HG03060 (cell line): ENCODE measurements around the gene ARL8B.
"Not testable (repeated sequence)": the region's sequence is repeated elsewhere in the genome, so short reads cannot be mapped to it uniquely, and the experiment has no call there.

Source experiments
- ATAC-seq: cut with Tn5 transposase; IDR thresholded peaks from one replicate; pipeline ENCODE4 v1.9.1; 2021; ENCODE audit warnings: low read depth, moderate number of reproducible peaks; ENCODE audit not compliant: unreplicated experiment

ARL8B gene

DNA sequence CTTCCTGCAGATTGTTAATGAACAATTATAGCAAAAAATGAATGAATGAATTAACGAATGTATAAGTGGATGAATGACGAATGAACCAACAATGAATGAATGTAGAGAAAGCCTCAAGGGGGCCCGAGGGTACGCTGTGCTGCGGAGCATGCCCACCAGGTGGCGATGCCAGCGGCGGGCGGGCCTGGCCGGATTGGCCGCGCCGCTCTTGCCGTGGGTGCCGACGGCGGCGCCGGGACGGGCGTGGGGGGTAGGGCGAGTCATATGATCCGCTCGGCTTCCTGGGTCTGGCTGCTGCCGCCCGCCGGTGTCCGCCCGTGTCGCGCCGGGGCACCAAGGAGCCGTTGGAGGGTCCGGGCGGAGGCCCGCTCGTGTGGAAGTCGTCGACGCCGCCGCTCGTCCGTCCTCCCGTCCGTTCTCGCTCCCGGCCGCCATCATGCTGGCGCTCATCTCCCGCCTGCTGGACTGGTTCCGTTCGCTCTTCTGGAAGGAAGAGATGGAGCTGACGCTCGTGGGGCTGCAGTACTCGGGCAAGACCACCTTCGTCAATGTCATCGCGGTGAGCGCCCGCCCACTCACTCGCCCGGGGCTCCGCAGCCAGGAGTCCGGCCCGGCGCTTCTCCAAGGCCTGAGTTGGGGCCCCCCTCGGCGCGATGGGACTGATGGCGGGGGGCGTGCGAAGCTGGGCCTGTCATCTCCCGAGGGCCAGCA is at the start of gene ARL8B:
Gene ARL8B (plus strand): TSS at position 263 of the 711 bp plus-strand sequence. CDS start 174 bp downstream, at position 437.
- ATAC-seq = peak; percentile 91

DNA sequence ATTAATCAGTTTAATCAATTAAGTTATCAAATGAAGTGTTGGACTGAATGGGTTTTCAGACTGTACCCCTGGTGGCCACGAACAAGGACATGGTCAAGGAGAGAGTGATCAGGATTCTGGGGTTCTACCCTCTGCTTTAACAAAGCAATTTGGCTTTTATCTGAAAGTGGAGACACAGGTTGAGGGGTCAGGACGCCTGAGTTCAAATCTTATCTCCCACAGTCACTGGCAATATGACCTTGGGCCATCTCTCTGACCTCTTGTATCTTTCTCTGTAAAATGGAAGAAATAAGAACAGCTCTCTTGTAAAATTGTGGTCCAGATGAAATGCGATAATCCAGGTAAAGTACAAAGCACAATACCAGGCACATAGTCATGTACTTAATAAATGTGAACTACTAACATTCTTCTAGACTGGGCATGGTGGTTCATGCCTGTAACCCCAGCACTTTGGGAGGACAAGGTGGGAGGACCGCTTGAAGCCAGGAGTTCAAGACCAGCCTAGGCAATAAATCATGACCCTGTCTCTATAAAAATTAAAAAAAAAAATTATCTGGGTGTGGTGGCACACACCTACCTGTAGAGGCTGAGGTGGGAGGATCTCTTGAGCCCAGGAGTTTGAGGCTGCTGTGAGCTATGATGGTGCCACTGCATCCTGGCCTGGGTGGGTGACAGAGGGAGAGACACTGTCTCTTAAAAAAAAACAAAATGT is 48.6 kb upstream of the ARL8B start:
- ATAC-seq = no peak

DNA sequence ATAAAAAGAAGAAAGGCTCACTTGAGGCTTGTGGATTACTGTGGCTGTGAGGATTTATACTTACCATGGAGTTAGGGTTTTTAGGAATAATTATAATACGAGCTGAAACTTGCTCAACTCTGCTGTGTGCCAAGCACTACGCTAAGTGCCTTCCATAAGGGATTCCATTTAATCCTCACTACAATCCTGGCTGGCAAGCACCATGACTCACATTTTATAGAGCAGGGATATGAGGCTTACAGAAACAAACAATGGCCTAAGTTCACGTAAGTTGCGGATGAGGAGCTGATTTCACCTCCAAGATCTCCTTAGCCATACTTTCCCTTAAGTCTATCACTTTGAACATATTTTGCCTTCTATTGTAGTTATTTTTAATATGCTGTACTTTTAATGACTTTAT is 43.9 kb upstream of the ARL8B start:
- no peak for ATAC-seq

DNA sequence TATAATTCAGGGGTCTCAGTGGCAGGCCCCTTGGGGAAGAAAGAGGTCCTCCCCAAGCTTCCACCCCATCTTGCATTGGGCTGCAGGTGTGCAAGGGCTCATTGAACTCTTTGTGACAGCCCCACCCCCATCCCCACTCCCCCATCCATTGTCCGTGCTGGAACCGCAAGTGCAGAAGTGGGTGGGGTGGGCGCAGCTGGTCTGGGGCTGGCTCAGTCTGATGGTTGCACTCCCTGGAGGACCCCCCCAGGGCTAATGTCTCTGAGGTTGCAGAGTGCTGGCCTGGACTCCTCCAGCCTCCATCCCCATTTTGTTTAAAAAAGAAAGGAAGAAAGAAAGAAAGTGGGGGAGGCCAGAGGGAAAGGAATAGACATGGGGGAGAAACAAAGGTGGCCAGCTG is 42.3 kb upstream of the ARL8B start:
- no peak for ATAC-seq

DNA sequence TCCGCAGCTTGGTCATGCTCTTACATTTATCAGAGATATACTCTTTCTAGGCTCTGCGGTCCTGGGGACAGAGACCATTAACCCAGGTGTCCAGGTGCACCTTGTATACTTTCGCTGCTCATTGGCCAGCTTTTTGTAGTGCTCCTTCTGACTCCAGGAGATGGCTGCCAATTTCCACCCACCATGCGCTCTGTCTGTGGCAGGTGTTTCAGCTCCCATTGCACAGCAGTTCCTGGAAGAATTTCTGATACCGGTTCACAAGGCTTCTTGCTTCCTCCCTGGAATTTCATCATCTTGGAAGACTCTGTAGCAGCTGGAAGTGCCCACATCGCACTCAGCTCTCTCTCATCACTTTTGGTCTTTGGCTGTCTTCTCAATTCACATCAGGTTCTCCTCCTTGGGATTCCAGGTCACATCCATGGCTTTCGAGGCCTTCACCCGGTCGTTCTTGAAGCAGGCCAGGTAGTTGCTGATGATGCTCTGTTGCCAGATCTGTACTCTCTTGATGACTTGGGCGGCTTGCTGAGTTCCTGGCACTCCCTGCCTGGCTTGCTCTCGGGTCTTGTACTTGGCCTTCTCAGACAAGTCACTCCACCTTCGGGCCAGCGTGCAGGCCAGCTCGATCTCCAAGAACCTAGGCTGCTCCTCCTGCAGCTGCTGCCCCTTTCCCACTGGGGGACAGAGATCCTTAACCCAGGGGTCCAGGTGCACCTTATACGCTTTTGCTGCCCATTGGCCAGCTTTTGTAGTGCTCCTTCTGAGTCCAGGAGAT is 41.1 kb upstream of the ARL8B start:
- no peak for ATAC-seq

DNA sequence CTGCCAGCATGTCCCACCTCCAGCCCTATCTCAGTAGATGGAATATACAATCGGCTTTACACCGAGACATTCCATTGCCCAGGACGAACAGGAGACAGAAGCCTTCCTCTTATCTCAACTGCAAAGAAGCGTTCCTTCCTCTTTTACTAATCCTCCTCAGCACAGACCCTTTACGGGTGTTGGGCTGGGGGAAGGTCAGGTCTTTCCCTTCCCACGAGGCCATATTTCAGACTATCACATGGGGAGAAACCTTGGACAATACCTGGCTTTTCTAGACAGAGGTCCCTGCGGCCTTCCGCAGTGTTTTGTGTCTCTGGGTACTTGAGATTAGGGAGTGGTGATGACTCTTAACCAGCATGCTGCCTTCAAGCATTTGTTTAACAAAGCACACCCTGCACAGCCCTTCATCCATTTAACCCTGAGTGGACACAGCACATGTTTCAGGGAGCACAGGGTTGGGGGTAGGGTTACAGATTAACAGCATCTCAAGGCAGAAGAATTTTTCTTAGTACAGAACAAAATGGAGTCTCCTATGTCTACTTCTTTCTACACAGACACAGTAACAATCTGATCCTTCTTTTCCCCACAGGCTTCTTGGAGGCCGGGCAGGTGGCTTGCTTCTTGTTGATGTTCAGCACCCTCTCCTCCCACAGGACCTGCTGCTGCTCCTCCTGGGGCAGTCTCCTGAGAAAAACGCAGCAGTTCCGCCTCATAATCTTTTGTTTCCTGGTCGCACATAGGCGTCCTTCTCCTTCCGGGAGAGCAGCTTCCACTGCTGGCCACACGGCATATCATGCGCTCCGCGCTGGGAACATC is 39.9 kb upstream of the ARL8B start:
- ATAC-seq = not testable (repeated sequence)

DNA sequence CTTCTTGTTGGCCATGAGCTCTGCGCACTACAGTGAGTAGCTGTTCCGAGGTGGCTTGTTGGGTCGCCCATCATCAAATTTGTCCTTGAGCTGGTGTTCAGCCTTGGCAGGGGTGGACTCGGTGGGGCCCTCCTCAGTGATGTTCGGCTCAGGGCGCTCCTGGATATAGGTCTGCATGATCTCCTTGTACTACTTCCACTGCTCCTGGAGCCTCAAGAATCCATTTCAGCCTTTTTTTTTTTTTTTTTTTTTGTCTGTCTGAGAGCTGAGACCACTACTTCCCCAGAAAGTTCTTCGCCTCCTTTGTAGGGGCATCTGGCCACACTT is 39.3 kb upstream of the ARL8B start:
- no peak for ATAC-seq

DNA sequence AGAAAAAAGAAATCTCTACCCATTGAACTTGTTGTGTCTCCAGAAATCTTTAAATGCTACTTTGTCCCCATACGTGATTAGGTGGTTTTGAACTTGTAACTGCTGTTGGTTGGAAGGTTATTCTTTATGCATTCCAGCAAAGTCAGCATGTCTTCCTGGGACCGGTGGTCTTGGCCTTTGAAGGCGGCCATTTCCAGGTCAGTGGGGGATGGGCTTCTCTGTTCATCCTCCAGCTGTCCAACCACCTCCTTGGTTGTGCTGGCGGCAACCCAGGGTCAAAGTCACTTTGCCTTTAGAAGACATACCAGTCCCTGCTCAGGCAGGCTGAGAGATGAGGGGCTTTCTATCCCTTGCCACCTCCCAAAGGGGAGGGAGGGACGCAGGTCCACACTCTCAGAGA is 37.9 kb upstream of the ARL8B start:
- ATAC-seq = no peak

DNA sequence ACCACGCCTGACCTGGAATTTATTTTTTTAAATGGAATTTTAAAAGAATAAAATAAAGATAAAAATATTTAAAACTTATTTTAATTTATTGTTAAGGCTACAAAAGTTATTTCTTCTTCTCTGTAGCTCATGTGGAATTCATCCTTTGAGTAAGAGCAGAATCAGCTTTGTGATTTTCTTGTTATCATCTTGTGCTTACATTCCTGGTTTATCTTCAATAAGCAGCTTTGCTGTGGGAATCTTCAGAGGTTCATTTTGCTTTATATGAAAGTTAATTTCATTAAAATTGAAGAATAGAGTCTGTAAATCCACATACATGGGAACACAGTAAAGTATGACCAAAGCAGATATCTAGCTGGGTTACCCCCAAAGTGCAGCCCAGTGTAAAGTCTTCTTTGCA is 35.4 kb upstream of the ARL8B start:
- ATAC-seq = no peak

DNA sequence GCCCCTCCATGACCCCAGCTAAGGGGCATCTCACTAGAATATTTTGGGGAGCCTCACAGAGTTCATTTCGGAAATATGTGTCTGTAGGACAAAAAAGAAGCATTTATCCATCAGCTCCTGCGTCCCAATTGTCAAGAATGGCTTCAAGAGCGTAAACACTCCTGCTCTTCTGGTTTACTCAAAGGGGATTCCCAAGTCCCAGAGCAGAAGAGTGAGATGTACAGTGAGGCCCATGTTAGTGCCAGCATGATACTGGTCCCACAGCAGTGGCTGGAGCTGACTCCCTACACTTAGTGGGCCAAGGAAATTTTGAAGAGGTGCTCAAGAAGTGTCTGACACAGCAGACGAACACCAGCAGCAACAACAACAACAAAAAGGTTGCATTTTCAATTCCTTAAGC is 34.9 kb upstream of the ARL8B start:
- ATAC-seq = no peak

DNA sequence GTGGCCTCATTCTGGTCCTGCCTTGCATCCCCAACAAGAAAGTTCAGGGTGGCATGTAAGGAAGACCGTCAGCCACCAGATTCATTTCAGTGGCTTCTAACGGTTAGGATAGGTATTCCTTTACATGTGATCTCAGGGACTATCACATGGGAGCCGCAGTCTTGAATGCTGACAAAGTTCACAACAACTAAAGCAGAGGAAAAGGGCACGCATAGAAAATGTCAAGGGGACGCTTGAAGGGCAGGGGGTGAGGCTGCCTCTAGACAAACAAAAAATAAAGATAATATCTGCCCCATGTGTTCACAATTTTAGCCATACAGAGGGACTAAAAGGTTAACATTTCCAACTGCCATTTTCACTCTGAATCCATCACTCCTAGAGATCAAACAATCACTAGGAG is 31.9 kb upstream of the ARL8B start:
- no peak for ATAC-seq

DNA sequence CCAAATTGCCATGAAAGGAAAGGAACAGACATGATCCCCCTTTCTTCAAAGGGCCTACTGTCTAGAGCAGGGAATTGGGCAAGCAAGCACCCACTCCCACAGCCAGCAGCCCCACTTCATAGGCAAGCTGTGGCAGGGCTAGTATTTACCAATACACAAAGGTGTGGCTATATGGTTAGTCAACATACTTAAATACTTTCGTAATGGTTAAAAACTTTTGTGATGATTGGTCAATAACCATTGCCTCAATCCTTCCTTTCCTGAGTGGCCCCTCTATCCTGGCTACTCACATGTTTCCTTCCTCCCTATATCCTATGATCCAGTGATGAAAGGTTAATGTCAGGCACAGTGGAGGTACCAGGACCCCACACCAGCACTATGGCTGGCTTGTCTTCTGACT is 30.1 kb upstream of the ARL8B start:
- no peak for ATAC-seq

DNA sequence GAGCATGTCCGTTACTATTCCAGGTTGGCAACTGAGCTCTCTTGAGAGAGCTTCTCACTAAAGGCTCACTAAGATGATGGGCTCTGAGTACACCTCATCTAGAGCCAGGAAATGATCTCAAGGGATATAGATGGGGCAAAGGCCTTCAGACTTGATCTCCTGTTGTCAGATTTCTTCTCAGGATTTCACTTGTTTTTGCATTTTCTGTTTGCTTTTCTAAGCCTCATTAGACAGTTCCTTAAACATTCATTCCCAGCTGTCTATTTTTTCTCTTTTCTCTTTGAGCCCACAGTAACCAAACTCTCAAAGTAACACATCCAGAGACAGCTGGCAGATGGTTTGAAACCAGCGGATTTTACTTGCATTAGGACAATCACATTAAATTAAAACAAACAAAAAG is 28.4 kb upstream of the ARL8B start:
- no peak for ATAC-seq

DNA sequence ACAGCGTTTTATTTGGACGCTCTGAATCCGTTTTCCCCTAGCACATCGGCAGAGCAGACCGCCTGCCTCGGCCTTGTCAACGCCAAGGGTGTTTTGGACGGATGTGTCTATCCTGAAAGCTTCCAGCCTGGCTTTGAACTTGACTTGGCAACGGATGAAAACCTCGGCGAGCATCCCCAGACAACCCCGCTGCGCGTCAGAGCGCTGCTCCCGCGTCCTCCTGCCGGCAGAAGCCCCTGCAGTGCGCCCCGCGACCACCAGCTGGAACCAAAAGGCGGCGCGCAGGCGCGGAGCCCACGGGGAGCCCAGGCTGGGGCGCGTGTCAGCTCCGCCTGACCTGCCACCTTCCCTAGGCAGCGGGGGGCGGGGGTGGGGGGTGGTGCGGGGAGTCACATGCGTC is 26.2 kb upstream of the ARL8B start:
- no peak for ATAC-seq

DNA sequence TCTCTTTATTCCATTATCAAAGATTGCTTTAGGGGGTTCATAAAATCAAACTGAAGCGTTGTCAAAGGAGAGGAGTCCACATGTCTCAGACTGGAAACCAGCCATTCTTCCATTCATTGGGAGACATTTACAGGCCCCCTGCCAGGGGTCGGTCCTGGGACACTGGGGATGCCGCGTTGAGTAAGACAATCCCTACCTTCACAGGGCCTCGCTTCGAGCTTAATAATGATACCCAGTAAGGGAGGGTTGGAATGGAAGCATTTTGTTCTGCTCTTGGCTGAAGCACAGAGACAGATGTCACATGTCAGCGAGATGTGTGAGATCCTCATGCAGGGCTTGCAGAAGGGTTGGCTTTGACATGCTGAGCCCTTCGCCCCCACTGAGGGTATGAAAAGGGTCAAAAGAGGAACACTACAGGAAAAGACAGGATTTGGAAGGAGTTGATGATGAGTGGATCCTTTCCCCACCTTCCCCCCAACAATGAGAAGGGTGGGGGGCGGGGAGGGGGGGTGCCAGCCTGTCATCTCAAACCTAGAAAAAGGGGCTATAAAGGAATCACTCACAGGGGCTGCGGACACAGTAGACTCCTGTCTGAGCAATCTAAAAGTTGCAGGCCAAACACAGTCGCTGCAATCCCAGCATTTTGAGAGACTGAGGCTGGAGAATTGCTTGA is 25.6 kb upstream of the ARL8B start:
- no peak for ATAC-seq

DNA sequence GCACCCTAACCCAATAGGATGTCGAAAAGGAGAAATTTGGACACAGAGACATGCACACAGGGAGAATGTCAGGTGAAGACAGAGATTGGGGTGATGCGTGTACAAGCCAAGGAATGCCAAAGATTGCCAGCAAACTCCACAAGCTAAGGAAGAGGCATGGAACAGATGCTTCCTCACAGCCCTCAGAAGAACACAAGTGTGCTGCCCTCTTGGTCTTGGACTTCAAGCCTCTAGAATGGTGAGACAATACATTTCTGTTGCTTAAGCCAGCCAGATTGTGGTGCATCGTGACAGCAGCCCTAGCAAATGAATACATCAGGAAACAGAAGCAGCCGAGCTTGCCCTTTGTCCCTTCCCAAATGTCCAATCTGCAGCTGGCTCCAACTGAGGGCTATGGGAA is 23.7 kb upstream of the ARL8B start:
- no peak for ATAC-seq

DNA sequence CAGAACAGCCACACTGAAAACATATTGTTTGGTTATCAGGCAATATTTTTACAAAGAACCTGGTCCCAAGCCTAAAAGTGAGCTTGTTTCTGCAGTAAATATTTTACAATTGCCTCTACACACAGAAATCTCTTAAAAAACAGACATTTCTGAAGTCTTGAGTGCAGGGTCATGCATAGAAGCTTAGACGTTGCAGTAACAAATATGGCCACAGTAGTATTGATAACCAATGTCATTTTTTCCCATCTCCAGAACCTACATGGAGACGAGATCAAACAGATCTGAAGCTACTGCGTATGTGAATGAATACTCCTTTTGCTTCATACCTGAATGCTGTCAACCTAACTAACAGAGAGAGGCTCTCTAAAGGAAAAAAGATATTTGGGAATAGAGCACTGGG is 19.6 kb upstream of the ARL8B start:
- no peak for ATAC-seq

DNA sequence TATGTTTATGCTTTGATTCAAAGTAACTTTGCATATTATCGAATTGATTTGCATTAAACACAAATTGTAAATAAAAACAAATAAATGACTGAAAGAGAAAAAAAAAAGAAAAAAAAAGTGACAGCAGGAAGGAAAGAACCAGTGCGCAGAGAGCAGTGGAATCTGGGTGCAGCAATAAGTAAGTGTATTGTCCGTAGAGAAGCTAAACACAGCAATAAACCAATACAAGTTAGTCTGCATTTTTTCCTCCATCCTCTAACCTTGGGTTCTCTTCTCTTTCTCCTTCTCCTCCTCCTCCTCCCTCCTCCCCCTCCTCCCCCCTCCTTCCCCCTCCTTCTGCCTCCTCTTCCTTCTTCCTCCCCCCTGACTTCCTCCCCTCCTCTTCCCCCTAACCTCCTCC is 18.3 kb upstream of the ARL8B start:
- no peak for ATAC-seq

DNA sequence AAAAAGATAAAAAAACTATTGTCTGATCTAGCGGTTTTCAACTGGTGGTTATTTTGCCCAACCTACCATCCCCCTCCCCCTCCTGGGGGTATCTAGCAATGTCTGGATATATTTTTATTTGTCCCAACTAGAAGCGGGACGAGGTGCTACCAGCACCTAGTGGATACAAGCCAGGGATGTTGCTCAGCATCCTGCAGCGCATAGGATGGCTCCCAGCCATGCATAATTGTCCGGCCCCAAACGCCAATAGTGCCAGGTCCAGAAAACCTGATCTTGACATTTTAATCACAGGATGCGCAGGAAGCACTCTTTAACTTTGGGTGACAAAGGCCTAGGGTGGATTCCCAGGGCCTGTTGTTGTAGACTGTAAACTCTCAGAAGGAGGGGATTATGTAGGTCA is 17.0 kb upstream of the ARL8B start:
- no peak for ATAC-seq

DNA sequence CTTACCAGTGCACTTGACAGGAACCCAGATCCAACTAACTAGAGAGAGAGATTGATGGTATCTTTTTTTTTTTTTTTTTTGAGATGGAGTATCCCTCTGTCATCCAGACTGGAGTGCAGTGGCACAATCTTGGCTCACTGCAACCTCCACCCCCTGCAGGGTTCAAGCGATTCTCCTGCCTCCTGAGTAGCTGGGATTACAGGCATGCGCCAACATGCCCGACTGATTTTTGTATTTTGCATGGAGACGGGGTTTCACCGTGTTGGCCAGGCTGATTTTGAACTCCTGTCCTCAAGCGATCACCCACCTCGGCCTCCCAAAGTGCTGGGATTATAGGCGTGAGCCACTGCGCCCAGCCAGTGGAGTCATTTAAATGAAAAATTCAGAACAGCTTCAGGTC is 15.7 kb upstream of the ARL8B start:
- not testable (repeated sequence) for ATAC-seq
